GM21526 (cell line): ENCODE measurements around the gene AFAP1L2.

ENCODE experiments used
- ATAC-seq: cut with Tn5 transposase; IDR thresholded peaks from one replicate; pipeline ENCODE4 v1.9.1; 2021; ENCODE audit warnings: moderate library complexity; ENCODE audit not compliant: unreplicated experiment, low FRiP score

AFAP1L2 gene, protein sequence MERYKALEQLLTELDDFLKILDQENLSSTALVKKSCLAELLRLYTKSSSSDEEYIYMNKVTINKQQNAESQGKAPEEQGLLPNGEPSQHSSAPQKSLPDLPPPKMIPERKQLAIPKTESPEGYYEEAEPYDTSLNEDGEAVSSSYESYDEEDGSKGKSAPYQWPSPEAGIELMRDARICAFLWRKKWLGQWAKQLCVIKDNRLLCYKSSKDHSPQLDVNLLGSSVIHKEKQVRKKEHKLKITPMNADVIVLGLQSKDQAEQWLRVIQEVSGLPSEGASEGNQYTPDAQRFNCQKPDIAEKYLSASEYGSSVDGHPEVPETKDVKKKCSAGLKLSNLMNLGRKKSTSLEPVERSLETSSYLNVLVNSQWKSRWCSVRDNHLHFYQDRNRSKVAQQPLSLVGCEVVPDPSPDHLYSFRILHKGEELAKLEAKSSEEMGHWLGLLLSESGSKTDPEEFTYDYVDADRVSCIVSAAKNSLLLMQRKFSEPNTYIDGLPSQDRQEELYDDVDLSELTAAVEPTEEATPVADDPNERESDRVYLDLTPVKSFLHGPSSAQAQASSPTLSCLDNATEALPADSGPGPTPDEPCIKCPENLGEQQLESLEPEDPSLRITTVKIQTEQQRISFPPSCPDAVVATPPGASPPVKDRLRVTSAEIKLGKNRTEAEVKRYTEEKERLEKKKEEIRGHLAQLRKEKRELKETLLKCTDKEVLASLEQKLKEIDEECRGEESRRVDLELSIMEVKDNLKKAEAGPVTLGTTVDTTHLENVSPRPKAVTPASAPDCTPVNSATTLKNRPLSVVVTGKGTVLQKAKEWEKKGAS

DNA sequence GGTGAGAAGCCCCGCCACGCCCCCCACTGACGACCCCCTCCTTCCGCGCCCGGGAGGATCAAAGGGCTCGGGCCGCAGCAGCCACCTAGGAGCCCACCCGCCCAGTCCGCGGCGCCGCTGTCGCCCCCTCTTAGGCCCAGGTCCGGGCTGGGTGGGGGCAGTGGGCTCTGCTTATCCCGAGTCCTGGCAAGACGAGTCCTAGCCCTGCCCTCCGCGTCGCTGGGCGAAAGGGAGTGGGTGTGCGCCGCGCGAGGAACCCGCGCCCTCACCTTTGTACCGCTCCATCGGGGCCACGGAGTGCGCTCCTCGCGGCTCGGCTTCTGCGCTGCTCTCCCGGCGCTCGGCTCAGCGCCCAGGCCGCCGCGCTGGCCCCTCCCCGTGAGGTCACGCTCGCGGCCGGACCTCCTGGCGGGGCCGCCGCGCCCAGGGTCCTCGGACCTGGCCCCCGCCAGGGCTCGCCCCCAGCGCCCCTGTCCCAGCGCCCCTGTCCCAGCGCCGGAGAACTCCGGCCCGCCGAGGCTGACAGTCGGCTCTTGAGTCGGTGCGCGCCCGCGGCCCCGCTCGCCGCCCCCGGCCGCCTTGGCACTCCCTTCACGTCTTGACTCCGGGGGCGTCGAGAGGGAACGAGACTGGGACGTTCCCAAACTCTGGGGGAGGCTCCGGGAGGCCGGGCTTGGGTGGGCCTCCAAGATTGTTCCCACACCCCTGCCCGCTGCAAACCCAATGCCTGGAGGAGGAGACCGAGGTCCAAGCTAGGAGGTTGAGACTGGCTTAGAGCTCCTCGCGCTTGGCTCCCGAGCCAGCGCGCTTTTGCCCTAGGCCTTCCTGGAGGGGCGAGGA, at the start of gene AFAP1L2:
Gene AFAP1L2 (minus strand): TSS at position 332 of the 840 bp plus-strand sequence. CDS start 47 bp downstream, at position 285.
- no peak for ATAC-seq

DNA sequence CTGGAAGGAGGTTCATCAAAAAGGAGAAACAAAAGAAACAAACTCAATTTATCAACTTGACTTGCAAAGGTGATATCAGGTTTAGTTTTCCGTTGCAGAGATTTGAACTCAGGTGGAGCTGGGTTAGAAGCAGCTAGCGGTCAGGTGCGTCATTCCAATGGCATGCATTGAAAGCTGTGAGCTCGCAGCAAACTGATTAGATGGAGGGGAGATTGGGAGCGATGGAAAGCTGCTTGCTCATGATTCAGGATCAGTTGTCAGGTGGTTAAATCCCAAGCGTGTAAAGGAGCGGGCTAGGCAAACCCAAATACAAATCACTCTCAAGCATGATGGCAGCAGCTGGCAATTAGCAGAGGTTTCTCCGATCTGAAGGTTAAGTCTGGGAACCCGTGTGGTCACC, 49.3 kb upstream of the AFAP1L2 start:
- ATAC-seq, result no peak

DNA sequence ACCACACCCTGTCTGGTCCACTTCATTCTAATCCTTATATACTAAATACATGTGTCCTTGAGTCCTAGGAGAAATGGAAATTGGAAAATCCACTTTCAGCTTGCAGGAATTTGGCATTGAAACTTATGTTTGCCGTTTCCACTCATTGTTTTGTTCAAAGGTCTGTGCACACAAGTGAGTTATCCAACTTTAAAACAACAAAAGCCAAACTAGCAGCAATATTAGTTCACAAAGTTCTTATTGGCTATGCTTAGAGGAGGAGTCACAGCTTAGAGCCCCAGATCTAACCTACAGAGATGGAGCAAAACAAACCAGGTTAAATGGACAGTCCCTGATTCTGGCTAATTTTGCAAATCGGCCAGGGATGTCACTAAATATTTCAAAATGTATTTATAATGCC, 44.6 kb upstream of the AFAP1L2 start:
- no peak for ATAC-seq

DNA sequence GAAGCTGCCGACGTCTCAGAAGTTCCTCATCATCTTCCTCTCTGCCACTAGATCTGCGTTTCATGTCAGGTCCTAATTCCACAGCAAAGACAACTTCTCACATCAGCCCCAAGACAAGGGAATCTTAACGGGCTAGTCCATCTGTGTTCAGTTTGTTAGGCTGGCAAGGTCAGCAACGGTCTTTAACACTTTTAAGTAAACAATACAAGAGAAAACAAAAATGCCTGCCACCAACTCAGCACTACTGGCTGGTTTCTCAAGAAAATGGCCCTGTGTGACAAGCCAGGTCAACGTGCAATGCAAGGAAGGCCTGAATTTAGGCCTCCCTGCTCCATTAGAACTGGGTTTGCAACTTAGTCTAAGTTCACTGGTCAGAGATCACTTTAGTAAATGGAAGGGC, 41.0 kb upstream of the AFAP1L2 start:
- no peak for ATAC-seq

DNA sequence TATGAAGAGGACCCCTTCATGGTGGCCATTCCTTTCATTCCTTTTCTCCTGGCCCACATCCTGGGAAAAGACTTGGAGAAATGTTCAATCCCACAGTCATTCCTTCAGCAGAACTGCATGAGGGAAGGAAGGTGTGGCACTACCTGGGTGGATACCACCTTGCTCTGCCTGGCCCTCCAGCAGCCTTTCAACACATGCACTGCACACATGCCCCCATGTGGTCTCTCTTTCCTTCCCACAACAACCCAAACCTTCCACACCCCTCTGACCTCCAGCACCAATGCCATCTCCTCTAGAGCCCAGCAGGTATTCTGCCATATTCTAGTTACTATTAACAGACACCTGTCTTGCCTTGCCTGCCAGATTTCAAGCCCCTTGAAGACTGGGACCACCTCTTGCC, 40.5 kb upstream of the AFAP1L2 start:
- ATAC-seq, result no peak

DNA sequence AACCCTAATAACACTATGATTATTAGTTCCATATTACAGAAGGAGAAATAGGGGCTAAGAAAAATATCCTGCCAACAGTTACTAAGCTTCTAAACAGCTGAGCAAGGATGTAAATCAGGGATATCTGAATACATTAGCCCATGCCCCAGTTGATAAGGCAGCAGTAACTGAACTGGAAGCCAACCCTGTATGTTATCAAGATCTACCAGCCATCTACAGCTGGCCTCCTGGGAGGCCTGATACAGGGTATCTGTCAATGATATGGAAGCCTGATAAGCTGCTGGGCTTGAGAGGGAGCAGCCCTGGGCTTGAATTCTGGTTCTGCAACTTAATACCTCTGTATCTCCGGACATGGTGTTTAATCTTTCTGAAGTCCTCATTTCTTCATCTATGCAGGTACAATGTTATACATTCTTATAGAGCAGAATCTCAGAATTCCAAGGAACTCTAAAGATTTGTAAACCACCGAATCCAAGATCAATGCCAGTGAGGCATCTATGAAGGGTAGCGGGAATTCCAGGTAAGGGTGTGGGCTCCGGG, 37.9 kb upstream of the AFAP1L2 start:
- ATAC-seq, result no peak

DNA sequence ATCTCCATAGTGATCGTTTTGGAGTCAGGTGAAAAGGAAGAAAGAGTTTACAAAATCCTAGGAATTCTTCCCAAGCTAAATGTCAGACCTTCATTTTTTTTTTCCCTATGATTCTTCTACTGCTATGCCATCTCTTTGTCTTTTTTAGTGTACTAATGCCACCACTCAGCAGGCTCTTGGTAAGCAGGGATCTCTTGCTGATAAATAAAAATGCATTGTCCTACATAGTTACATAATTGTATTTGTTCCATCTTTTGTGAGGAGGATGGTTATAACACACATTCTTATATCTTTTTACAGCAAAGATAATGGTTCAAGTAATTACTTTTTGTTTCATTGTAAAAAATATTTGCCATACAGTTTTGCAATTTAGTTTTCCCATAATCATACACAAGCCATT, 36.8 kb upstream of the AFAP1L2 start:
- no peak for ATAC-seq

DNA sequence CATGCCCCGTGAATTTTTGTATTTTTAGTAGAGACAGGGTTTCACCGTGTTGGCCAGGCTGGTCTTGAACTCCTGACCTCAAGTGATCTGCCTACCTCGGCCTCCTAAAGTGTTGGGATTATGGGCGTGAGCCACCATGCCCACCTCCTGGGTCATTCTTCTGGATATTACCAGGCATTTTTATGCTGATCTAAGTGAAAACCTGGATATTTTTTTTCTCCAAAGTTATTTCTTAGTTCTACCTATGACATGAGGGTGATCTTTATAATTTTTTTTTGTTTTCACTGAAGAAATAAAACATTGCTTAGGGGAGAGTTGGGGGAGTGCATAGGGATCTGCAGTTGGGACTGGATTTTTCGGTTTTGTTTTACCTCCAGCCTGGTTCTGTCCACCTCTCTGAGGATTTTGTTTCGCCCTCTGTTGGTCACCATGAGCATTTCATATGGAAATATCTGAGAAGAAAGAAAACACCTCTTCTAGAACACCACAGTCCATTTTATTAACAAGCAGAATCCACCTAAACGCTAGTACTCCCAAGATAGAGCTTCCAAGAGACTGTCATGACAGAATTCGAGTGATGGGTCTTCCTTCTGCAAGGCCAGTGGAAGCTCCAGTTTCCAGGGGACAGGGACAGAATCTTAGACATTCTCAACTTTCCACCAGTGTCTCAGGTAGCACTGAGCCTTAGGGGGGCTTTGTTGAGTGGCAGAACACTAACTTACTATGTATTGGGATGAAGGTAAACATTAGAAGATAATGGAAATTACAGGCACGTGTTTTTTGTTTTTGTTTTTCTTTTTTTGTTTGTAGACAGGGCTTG, 33.4 kb upstream of the AFAP1L2 start:
- no peak for ATAC-seq

DNA sequence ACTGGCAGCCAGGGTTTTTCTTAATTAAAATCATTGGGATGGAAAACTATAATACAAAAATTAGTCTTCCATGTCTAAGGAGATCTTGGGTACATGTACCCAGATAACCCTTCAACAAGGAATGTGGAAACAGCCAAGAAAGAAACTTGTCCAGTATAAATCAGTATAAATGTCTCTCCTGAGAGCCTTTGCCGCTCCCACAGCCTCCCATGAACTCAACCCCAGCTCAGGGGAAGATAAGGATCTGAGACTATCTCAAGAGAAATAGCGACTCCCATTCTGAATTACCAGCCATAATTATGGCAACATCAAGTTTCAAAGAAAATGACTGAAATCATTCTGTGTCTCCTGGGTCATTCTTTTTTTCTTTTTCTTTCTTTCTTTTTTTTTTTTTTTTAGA, 32.6 kb upstream of the AFAP1L2 start:
- no peak for ATAC-seq

DNA sequence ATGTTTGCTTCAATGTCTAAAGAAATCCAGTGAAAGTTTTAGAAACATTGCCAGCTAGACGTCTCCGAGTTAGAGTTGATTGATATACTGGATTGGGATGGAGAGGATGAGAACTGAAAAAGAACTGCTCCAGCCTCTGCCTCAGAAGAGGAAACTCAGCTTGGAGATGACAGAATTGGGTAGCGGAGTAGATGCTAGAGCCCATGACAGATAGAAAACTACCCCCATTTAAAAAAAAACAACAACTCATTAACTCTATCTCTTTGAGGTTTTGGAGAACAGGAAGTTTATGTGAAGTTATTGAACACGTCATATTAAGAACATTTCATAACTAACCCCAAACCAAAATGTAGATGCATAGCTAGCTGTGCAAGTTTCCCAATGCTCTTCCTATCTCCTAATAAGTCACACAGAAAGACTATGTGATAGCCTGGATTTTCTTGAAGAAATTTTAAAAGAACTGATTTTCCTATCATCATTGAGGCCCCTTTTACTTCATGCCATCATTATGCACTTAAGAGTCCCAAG, 28.3 kb upstream of the AFAP1L2 start:
- no peak for ATAC-seq

DNA sequence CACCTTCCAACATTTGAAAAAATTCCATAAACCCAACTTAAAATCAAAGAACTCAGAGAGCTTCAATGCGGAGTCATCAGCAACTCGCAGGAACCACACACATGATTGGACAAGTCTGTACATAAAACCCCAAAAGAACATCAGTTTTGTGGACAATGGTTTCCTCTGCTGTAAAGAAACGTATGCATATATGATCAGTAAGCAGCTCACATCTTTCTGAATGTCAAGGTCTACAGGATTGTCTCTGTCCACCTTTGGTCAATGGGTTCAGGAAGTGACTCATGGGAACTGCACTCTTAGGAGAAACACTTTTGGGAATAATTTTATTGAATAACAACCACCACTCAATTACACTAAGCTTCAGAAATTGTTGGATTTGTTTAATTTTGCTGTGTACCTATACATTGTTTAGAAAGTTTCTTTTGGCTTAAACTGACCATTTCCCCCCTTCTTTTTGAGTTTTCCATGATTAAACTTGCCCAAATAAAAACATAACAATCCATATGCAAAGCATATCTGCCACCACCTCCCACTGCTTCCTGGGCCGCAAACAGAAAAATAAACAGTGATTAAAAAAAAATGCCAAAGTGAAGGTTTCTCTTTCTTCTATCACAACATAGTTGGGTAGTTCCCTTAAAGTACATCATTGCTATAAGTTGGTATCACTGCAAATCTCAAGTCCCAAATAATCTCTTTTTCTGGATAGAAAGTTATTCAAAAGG, 27.3 kb upstream of the AFAP1L2 start:
- ATAC-seq, result no peak

DNA sequence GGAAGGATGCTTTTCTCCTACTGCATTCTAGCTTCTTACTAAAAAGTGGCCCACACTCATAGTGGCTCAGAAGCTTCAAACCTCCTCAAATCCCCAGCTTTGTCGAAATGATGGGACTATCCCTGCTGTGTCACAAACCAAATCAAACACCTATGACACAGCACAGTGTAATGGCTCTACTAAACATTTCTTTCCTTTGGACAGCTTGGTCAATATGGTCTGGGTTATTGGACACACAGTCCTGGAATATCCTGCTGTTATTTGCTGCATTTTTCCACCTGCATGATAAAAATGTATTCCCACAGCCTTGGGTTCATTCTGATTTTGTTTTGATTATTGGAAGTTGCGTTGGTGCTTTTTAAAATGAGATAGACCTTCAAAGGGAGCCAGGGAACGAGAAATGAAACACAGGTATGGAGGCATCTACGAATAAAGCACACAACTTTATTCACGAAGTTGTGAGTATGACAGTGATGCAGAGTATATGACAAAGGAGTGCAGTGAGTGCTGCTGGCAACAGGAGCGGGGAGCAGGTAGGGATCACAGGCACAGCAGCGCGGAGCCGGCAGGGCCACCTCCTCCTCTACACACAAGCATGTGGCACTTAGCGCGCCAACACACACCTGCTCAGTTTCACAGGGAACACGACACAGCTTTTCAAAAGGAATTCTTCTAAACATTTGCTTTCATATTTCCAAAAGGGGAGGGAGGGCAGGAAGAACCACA, 26.5 kb upstream of the AFAP1L2 start:
- ATAC-seq, result no peak

DNA sequence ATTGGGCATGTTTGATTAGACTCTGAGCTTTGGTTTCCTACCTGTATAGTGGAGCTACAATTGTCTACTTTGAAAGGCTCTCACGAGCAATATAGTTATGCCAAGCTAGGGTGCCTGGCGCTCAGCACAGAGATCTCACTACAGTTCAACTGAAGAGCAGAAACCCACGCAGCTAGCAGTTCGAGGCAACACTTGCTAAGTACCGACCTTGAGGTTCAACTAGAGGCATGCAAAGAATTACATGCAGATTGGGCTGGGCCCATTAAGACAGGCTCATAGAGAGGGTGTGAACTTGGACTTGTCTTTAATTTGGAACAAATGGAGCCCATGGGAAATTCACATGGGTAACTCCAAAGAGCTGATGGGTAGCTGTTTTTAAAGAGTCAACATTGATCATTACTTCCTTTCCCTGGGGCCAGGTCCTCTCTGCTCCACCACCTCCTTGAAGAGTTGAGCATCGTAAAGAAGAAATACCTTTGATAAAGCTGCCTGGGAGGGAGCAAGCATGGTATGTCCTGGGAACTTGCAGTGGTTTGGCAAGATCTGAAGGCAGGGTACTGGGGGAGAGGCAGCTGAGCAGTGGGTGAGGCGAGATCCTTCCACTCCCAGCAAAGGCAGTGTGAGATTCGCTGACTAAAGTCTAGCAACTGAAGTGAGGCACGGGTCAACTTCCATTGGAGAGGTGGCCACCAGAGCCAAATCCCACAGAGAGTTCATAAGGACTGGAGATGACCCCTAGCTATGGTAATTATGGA, 25.5 kb upstream of the AFAP1L2 start:
- no peak for ATAC-seq

DNA sequence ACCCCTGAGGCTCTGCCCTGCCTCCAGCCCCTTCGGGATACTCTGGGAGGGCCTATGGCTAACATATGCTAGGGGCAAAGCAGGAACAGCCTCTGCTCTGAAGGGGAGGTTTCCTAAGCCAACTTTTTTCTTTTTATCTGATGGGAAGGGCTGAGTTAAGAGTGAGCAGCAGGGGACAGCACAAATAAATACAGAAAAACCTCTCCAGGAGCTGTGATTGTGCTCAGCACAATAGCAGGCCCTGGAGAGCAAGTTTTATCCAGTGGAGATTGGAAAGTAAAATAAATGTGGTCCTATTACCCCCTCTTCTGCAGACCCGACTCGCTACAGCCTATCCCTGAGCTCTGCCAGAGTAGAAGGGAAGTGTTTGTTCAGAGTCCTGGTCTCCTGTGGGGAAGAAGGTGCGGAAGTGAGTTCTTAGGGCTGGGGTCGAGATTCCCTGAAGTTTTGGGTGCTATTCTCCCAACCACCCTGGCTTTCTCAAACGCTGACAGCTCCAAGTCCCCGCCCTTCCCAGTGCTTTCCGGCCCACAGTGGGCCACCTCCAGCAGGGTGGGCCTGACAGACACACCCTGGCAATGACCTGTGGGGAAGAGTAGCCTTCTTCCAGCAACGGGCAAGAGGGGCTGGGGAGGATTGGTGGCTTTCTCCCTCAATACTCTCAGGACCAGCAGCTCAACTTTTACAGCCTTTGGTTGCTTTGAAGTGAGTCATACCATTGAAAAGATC, 23.0 kb upstream of the AFAP1L2 start:
- ATAC-seq, result no peak

DNA sequence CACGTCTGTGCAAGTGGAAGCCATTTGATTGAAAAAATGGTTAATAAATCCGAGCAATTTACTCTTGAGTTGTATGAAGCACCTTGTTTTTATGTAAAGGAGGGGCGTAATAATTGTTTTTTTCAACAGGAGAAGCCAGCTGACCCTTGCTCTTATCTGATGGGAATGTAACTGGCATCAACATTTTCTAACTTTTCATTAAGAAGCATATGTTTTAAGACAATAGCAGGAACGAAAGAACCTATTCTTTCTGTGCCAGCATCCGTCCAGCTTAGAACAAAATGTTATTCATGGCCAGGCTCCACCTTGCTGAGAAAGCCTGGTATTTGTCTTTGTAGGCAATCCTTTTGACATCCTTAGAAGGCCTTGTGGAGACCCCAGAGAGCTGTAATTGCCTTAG, 22.2 kb upstream of the AFAP1L2 start:
- ATAC-seq, result no peak

DNA sequence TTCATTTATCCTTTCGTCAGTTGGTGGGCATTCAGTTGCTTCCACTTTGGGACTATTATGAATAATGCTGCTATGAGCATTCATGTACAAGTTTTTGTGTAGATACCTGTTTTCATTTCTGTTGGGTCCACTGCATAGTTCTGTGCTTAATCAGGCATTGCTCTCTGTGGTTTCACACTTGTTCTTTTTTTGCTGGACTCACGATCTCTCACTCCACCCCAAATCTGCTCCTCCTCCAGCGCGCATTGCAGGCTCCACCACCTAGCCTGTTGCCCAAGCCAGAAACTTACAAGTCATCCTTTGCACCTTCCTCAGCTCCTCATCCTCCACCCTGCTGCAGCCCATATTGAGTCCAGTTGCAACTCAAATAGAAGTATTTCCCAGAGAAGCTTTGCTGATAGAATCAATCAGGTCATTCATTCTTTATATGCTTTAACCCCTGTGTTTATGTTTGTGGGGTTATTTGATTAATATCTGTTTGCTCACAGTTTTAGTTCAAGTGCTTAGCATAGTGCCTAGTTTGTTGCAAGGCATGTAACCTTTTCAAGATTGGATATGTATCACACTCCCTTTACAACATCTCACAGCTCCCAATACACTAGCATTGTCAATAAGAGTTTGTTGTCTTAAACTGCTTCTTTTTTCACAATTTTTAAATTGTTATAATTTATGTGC, 16.6 kb upstream of the AFAP1L2 start:
- no peak for ATAC-seq
